AG08395 (cell line): ENCODE data around the gene TMEM72.
"Not testable (repeated sequence)": the region's sequence is repeated elsewhere in the genome, so short reads cannot be mapped to it uniquely, and the experiment has no call there.

Source experiments
- DNase-seq: peaks from one replicate; pipeline ENCODE4 v3.0.0; 2012; ENCODE audit warnings: mixed read lengths, low spot score

The TMEM72 gene

GRCh38 chr10:44911081-44911540 is at the start of gene TMEM72:
Gene TMEM72 (plus strand): TSS chr10:44911337. CDS start chr10:44911513, 176 bp downstream.
- DNase-seq = no peak

- DNase-seq = no peak
Measured at GRCh38 chr10:44862006-44862751, 49.0 kb upstream of the TMEM72 start.

GRCh38 chr10:44862924-44863323 is 48.2 kb upstream of the TMEM72 start:
- no peak for DNase-seq

GRCh38 chr10:44863344-44864047 is 47.6 kb upstream of the TMEM72 start:
- DNase-seq = no peak

- no peak for DNase-seq
Measured at GRCh38 chr10:44864051-44864450, 47.1 kb upstream of the TMEM72 start.

DNA sequence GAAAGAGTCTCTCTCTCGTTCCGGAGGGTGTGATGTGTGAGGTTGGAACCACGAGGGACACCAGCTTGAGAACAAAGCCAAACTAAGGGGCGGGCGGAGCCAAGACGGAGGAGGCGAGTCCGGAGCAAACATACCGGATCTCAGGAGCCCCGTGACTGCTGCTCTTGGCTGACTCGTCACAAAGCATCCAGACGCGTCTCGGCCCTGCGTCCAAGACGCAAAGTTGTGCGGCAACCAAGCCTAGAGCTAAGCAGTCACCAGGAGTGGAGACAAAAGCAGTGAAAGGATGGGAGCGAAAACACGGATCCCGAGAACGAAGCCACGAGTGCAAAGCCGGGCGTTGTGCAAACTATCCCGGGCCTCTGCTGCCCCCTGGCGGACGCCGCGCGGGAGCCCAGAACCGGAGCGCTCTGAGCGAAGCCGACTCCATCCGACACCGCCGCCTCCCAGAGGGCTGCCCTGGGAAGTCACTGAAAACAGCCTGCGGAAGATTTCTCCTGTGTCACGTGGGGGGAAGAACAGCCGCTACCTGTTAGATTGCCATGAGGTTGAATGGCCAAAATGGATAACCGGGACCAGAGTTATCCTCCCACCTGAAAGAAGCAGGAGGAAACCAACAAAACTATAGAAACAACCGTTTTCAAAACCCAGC is 46.4 kb upstream of the TMEM72 start:
- peak; percentile 92 for DNase-seq

GRCh38 chr10:44865289-44865671 is 45.9 kb upstream of the TMEM72 start:
- DNase-seq = no peak

- not testable (repeated sequence) for DNase-seq
Measured at GRCh38 chr10:44866367-44866766, 44.8 kb upstream of the TMEM72 start.

DNA sequence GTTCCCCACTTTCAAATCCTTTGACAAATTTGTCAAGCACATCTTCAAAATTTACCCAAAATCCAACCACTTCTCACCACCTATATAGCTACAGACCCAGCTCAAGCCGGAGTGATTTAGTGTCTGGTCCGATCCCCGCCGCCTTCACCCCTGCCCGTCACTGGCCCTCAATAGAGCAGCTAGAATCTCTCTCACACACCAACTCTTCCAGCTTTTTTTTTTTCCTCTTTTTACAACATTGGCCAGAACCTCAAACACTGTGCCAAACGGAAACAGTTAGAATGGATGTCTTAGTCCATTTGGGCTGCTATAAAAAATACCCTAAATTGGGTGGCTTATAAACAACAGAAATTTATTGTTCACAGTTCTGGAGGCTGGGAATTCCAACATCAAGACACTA is 41.1 kb upstream of the TMEM72 start:
- no peak for DNase-seq

DNA sequence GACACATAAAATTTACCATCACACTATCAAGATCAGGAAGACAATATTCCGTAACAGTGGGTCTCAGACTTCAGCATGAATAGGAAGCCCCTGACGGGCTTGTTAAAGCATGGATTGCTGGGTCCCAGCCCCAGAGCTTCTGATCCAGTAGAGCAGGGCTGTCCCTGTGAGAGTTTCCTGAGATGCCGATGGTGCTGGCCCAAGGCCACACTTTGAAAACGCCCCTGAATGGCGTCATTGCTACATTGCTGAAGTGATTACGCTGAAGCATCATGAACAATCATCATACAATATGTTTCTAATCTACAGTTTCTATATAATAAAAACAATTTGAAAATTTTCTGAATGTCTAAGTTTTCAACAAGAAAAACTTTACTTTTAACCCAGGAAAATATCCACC is 38.0 kb upstream of the TMEM72 start:
- no peak for DNase-seq

- no peak for DNase-seq
Measured at GRCh38 chr10:44874166-44874565, 37.0 kb upstream of the TMEM72 start.

DNA sequence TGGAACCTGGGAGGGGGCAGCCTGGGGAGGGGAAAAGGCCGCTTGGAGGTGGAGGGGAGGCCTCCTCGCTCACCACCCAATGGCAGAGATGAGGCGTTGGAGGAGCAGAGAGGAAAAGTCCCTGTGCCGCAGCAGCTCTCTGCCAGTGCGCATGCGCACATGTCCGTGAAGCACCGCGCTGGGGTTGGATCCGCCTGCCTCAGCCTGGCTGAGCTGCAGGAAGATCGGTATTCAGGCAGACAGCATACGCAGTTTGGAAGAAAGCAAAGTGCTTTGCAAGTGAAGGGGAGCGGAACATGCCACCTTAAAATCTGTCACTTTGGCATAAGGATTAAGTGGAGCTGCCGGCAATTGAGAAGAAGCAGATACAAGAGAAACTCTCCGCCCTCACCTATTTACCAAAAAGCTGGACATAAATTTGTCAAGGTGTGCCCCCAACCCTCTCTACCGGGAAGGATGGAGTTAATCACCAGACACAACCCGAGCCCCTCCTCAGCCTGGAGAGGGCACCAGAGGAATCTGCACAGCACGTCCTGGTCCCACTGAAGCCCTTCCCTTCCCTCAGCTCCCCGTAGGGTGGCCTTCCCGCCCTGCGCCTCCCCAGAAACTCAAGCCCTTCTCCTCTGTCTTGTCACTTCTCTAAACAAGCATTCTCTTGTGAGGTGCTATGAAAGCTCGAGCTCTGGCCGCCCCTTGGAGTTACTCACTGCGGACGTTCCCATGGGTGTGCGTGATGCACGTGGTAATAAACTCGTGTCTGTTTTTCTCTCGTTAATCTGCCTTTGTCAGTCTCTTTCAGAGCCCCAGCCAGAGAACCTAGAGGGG is 32.2 kb upstream of the TMEM72 start:
- DNase-seq = peak; percentile 96

DNA sequence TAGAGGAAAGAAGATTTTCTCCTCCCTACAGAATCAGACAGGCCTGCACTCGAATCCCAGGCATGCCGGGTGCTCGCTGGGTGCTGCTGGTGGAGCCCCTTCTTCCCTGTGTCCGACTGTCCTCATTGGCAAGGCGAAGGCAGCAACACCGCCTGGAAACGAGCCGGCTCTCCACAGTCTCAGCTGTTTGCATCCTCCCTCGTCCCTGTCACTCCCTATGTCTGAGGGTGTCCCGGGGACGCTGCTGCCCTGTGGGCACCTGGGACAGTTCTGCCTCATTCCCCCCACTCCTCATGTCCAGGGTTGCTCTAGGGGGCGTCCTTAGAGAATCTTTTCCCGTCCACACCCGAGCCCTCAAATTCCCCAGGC is 31.6 kb upstream of the TMEM72 start:
- DNase-seq = no peak

DNA sequence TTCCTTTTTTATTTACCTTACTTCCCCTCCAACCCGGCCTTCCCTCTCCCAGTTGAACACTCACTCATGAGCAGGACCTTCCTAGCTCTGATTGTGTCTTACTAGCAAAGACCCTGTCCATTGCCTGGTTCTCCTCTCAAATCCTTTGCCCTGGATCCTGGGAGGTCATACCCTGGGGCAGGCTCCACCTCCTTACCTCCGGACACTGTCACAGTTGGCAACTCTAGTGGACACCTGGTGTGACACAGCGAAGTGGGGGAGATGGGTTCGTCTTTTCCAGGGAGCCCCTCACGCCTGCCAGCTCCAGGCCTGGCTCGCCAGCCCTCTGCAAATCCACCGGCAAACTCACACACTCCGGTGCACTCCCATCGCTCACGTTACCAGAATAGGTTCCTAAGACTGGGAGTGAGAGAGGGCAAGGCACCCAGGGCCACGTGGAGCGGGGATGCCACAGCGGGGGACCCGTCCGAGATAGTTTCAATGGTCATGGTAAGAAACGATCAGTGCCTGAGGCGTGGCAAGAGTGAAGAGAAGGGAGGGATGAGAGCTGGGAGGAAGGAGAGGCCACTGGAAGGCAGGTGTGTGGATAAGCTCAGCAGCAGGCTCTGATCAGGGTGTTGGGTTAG is 30.9 kb upstream of the TMEM72 start:
- DNase-seq = no peak

DNA sequence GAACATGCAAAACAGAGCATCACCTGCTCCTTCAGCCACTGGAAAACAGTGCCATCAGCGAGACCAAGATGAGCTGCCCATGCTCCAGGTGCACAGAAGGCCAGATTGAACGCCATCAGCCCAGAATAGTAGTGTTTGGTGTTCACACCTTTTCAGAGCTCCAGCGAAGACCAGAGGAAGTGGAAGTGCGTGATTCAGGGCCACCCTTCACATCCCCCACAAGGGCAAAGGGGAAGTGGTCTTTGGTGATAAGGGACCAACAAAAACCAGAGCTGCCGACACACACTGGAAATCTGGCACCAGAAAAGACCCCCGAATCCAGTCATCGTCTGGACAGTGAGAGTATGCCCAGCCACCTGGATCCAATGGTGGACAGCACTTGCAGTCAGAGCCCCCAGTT is 29.5 kb upstream of the TMEM72 start:
- DNase-seq = no peak

GRCh38 chr10:44882166-44882720 is 28.9 kb upstream of the TMEM72 start:
- DNase-seq = no peak

DNA sequence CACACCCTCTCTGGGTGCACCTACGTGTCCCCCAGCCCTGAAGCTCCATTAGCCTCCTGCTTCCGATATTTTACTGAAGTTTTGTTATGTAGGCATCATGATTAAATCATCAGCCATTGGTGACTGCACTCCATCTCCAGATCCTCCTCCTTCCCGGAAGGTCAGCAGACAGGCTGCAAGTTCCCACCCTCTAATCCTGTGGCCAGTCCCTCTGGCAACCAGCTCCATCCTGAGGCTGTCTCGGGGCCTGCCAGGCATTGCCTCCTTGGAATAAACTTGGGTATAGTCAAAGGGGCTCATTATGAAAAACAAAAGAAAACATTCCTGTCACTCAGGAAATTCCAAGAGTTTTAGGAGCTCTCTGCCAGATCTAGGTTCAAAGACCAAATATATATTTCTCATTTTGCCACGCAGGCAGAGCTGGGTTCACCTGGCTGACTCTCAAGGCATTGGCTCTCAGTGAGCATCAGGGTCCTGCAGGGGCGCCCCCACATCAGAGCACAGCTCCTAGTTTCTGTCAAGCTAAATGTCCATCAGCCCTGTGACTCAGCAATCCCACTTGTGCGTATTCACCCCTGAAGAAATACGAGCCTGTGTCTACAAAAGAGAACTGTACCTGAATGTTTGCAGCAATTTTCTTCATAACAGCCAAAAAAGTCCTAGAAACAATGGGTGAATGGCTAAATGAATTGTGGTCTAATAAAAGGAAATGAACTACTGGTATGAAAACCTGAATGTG is 27.4 kb upstream of the TMEM72 start:
- DNase-seq = no peak

GRCh38 chr10:44885710-44886109 is 25.4 kb upstream of the TMEM72 start:
- no peak for DNase-seq

GRCh38 chr10:44886966-44887365 is 24.2 kb upstream of the TMEM72 start:
- no peak for DNase-seq

GRCh38 chr10:44888886-44889285 is 22.3 kb upstream of the TMEM72 start:
- no peak for DNase-seq

DNA sequence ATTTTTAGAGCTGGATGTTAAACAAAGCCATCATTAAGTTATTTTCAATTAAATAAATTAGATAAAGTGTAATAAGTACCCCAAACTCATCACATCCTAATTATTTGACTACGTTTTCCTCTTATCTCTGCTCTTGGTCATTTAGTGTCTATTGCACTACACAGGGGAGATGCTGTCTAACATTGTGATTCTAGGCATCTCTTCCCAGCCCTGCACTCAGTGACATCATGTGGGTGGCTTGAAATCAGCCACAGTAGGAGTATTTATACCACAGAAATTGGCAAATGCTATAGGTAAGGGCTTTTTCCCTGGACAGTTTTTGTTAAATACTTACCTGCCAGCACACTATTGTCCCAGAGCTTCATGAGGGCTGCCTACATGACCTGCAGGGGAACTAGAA is 21.3 kb upstream of the TMEM72 start:
- DNase-seq = no peak
